ENCODE results near the gene FHAD1. TPM values are rescaled to one million over a fixed set of nuclear protein-coding genes. Genes with fewer than 3 reads are reported as not detected.
"Not testable (repeated sequence)": the region's sequence is repeated elsewhere in the genome, so short reads cannot be mapped to it uniquely, and the experiment has no call there.

The FHAD1 gene
- total RNA-seq, 1 donor from 2014 or later, result not detected

GRCh38 chr1:15383810-15384209 is 136.8 kb downstream of the FHAD1 start:
- no peak for TF ChIP-seq CTCF (IDR thresholded peaks at IDR 0.05)
- Mint-ChIP-seq H3K36me3 (ENCODE audit: unreplicated experiment) (no peaks in the 10 kb centered on the region), H3K4me3 (ENCODE audit: unreplicated experiment) (no peak overlapping the region), H3K9me3 (ENCODE audit: unreplicated experiment) (no peaks in the 10 kb centered on the region), H3K27ac (ENCODE audit: unreplicated experiment) (no peak overlapping the region), H3K27me3 (ENCODE audit: unreplicated experiment) (peaks cover 13% of the 10 kb centered on the region), H3K4me1 (ENCODE audit: unreplicated experiment) (peaks cover 19% of the 10 kb centered on the region)
- no peak for DNase-seq (ENCODE audit: extremely low spot score, unreplicated experiment)

- no peak overlapping the region for H3K27ac Mint-ChIP-seq (ENCODE audit: unreplicated experiment)
- no peak for TF ChIP-seq CTCF (IDR thresholded peaks at IDR 0.05)
- H3K4me1 Mint-ChIP-seq (ENCODE audit: unreplicated experiment), result peaks cover 20% of the 10 kb centered on the region
- DNase-seq (ENCODE audit: extremely low spot score, unreplicated experiment), result no peak
- H3K36me3 Mint-ChIP-seq (ENCODE audit: unreplicated experiment), result no peaks in the 10 kb centered on the region
- no peak overlapping the region for H3K4me3 Mint-ChIP-seq (ENCODE audit: unreplicated experiment)
- no peaks in the 10 kb centered on the region for H3K9me3 Mint-ChIP-seq (ENCODE audit: unreplicated experiment)
- H3K27me3 Mint-ChIP-seq (ENCODE audit: unreplicated experiment), result peaks cover 12% of the 10 kb centered on the region
Observed at GRCh38 chr1:15384301-15384901, 137.4 kb downstream of the FHAD1 start.

DNA sequence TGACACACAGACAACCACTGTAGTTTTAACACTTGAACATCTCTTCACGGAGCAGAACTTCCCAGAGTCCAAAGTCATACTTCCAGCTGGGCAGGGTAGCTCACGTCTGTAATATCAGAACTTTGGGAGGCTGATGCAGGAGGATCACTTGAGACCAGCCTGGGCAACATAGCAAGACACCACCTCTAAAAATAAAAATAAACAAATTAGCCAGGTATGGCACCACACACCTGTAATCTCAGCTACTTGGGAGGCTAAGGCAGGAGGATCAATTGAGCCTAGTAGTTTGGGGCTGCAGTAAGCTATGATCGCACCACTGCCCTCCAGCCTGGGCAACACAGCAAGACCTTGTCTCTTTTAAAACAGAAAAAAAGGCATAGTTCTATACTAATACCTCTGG is 138.4 kb downstream of the FHAD1 start:
- no peak overlapping the region for H3K27ac Mint-ChIP-seq (ENCODE audit: unreplicated experiment)
- no peaks in the 10 kb centered on the region for H3K9me3 Mint-ChIP-seq (ENCODE audit: unreplicated experiment)
- H3K4me1 Mint-ChIP-seq (ENCODE audit: unreplicated experiment), result peaks cover 21% of the 10 kb centered on the region
- no peaks in the 10 kb centered on the region for H3K36me3 Mint-ChIP-seq (ENCODE audit: unreplicated experiment)
- no peak for DNase-seq (ENCODE audit: extremely low spot score, unreplicated experiment)
- no peak for TF ChIP-seq CTCF (IDR thresholded peaks at IDR 0.05)
- peaks cover 12% of the 10 kb centered on the region for H3K27me3 Mint-ChIP-seq (ENCODE audit: unreplicated experiment)
- H3K4me3 Mint-ChIP-seq (ENCODE audit: unreplicated experiment), result no peak overlapping the region

DNA sequence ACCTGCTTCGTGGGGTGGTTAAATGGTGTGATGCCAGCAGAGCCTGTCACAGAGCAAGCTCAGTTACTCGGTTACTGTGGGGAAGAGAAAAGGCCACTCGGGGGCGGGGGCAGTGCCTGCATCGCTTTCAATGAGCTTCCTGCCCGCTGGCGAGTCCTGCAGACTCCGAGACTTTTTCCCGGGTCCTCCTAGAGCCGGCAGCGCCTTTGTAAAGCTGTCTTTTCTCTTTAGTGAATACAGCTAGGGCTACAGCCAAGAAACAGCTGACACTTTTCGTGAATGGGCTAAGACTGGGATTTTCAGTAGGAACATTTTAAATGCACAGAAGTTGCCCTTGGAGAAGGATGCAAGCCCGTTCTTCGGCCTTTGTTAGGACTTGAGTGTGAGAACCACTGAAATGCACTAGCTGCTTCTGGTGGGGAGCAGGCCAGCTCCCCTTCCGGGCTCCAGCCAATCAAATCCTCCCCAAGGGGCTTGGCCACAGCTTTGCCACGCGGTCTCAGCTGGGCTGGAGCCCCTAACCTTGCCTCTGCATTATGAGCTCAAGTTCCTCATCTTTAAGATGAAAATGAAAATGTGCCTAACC is 139.2 kb downstream of the FHAD1 start:
- DNase-seq (ENCODE audit: extremely low spot score, unreplicated experiment), result no peak
- Mint-ChIP-seq H3K4me3 (ENCODE audit: unreplicated experiment) (no peak overlapping the region), H3K27ac (ENCODE audit: unreplicated experiment) (no peak overlapping the region), H3K9me3 (ENCODE audit: unreplicated experiment) (no peaks in the 10 kb centered on the region), H3K4me1 (ENCODE audit: unreplicated experiment) (peaks cover 21% of the 10 kb centered on the region), H3K27me3 (ENCODE audit: unreplicated experiment) (peaks cover 12% of the 10 kb centered on the region), H3K36me3 (ENCODE audit: unreplicated experiment) (no peaks in the 10 kb centered on the region)
- TF ChIP-seq CTCF (IDR thresholded peaks at IDR 0.05), result no peak

DNA sequence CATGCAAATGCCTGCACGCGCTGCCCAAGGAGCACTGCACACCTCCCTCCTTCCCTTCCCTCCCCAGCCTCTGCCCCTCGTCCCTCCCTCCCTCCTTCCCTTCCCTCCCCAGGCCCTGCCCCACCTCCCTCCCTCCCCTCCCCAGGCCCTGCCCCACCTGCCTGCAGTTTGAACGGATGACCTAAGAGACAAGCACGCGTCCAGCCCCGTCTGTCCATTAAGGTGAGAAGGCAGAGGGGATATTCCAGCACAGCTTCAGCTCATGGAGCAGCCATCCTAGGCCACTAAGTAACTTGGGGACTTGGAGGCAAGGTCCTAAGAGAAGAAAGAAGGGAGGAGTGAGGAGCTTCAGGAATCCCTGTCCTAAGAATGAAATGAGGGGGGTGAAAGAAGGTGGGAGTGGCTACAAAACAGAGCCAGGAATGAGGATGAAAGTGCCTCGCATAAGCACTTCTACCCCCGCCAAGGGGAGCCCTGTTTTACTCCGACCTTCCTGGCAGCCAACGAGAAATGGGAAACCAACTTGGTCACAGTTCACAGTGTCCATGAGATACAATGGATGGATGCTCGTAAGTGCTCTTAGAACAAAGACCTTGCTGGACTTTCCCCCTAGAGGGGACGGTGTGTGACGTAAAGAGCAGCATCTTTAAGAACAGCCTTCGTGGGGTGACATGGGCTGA is 141.3 kb downstream of the FHAD1 start:
- DNase-seq (ENCODE audit: extremely low spot score, unreplicated experiment), result no peak
- peaks cover 21% of the 10 kb centered on the region for H3K4me1 Mint-ChIP-seq (ENCODE audit: unreplicated experiment)
- H3K27ac Mint-ChIP-seq (ENCODE audit: unreplicated experiment), result no peak overlapping the region
- H3K4me3 Mint-ChIP-seq (ENCODE audit: unreplicated experiment), result no peak overlapping the region
- TF ChIP-seq CTCF (IDR thresholded peaks at IDR 0.05), result no peak
- no peaks in the 10 kb centered on the region for H3K9me3 Mint-ChIP-seq (ENCODE audit: unreplicated experiment)
- no peaks in the 10 kb centered on the region for H3K36me3 Mint-ChIP-seq (ENCODE audit: unreplicated experiment)
- H3K27me3 Mint-ChIP-seq (ENCODE audit: unreplicated experiment), result peaks cover 2% of the 10 kb centered on the region

GRCh38 chr1:15389828-15390227 is 142.8 kb downstream of the FHAD1 start:
- not testable (repeated sequence) for H3K27ac Mint-ChIP-seq (ENCODE audit: unreplicated experiment); DNase-seq (ENCODE audit: extremely low spot score, unreplicated experiment); H3K9me3 Mint-ChIP-seq (ENCODE audit: unreplicated experiment); H3K36me3 Mint-ChIP-seq (ENCODE audit: unreplicated experiment); H3K27me3 Mint-ChIP-seq (ENCODE audit: unreplicated experiment); H3K4me3 Mint-ChIP-seq (ENCODE audit: unreplicated experiment)
- peaks cover 19% of the 10 kb centered on the region for H3K4me1 Mint-ChIP-seq (ENCODE audit: unreplicated experiment)
